ENCODE data around the gene LIN52. TPM values are rescaled to one million over a fixed set of nuclear protein-coding genes. Genes with fewer than 3 reads are reported as not detected.

Gene LIN52
- total and polyA plus RNA-seq, 2 of the 13 experiments (the other 11 are each of a cell fraction or from before 2014, with no cell fraction given): 11.4 to 23.3 TPM

DNA sequence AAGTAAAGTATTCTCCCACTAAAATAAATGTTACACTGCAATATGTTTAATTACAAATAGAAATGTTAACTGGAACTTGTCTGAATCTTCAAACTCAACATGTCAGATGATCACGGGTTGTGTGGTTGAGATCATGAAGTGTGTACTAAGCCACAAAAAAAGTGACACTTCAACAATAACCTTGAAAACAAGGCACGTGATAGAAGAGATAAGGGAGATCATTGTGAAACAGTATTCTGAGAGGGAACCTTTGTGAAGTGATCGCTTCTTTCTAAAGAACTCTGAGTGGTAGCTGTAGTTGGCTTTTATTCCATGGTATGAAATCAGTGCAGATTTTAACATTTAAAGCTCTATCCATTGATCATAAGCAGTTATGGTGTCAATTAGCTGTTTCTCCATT lies 60.0 kb downstream of the LIN52 start (continued):
- TF ChIP-seq, protein P1, sequence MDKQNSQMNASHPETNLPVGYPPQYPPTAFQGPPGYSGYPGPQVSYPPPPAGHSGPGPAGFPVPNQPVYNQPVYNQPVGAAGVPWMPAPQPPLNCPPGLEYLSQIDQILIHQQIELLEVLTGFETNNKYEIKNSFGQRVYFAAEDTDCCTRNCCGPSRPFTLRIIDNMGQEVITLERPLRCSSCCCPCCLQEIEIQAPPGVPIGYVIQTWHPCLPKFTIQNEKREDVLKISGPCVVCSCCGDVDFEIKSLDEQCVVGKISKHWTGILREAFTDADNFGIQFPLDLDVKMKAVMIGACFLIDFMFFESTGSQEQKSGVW (CRISPR knock-in tag; IDR thresholded peaks at IDR 0.05; ENCODE audit: borderline replicate concordance): no peak
- TF ChIP-seq, protein P2, sequence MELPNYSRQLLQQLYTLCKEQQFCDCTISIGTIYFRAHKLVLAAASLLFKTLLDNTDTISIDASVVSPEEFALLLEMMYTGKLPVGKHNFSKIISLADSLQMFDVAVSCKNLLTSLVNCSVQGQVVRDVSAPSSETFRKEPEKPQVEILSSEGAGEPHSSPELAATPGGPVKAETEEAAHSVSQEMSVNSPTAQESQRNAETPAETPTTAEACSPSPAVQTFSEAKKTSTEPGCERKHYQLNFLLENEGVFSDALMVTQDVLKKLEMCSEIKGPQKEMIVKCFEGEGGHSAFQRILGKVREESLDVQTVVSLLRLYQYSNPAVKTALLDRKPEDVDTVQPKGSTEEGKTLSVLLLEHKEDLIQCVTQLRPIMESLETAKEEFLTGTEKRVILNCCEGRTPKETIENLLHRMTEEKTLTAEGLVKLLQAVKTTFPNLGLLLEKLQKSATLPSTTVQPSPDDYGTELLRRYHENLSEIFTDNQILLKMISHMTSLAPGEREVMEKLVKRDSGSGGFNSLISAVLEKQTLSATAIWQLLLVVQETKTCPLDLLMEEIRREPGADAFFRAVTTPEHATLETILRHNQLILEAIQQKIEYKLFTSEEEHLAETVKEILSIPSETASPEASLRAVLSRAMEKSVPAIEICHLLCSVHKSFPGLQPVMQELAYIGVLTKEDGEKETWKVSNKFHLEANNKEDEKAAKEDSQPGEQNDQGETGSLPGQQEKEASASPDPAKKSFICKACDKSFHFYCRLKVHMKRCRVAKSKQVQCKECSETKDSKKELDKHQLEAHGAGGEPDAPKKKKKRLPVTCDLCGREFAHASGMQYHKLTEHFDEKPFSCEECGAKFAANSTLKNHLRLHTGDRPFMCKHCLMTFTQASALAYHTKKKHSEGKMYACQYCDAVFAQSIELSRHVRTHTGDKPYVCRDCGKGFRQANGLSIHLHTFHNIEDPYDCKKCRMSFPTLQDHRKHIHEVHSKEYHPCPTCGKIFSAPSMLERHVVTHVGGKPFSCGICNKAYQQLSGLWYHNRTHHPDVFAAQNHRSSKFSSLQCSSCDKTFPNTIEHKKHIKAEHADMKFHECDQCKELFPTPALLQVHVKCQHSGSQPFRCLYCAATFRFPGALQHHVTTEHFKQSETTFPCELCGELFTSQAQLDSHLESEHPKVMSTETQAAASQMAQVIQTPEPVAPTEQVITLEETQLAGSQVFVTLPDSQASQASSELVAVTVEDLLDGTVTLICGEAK (IDR thresholded peaks at IDR 0.05): no peak
- TF ChIP-seq, protein P2 (CRISPR knock-in tag; IDR thresholded peaks at IDR 0.05): no peak
- TF ChIP-seq SOX13 (IDR thresholded peaks at IDR 0.05): no peak; the same call in 1 of the 2 replicates
- peak in 1 of 2 experiments; percentile 95; a peak in 2 of 4 replicates for TF ChIP-seq SOX13 (CRISPR knock-in tag; conservative IDR thresholded peaks at IDR 0.05 in 1 of 2, IDR thresholded peaks at IDR 0.05 in 1 of 2)
- TF ChIP-seq, protein P3, sequence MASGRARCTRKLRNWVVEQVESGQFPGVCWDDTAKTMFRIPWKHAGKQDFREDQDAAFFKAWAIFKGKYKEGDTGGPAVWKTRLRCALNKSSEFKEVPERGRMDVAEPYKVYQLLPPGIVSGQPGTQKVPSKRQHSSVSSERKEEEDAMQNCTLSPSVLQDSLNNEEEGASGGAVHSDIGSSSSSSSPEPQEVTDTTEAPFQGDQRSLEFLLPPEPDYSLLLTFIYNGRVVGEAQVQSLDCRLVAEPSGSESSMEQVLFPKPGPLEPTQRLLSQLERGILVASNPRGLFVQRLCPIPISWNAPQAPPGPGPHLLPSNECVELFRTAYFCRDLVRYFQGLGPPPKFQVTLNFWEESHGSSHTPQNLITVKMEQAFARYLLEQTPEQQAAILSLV (CRISPR knock-in tag; IDR thresholded peaks at IDR 0.05; ENCODE audit: borderline replicate concordance): no peak
- TF ChIP-seq MIER3 (CRISPR knock-in tag; IDR thresholded peaks at IDR 0.05; ENCODE audit: borderline replicate concordance): no peak
- TF ChIP-seq RARA (CRISPR knock-in tag; IDR thresholded peaks at IDR 0.05): no peak
- TF ChIP-seq MYC (CRISPR knock-in tag; IDR thresholded peaks at IDR 0.05; ENCODE audit: borderline replicate concordance): no peak
- TF ChIP-seq ZNF768 (CRISPR knock-in tag; IDR thresholded peaks at IDR 0.05): no peak
- TF ChIP-seq ZNF747 (CRISPR knock-in tag; IDR thresholded peaks at IDR 0.05; ENCODE audit: borderline replicate concordance): no peak
- no peak for TF ChIP-seq FOXA1 (IDR thresholded peaks at IDR 0.05)
- 0 out of 2 replicates have a peak, but pooled peaks have one; percentile 18 for TF ChIP-seq FOXA1 (CRISPR knock-in tag; IDR thresholded peaks at IDR 0.05)
- no peak for TF ChIP-seq ZNF775 (CRISPR knock-in tag; IDR thresholded peaks at IDR 0.05; ENCODE audit: borderline replicate concordance)
- no peak for TF ChIP-seq MLLT10 (CRISPR knock-in tag; IDR thresholded peaks at IDR 0.05)
- TF ChIP-seq, protein P4, sequence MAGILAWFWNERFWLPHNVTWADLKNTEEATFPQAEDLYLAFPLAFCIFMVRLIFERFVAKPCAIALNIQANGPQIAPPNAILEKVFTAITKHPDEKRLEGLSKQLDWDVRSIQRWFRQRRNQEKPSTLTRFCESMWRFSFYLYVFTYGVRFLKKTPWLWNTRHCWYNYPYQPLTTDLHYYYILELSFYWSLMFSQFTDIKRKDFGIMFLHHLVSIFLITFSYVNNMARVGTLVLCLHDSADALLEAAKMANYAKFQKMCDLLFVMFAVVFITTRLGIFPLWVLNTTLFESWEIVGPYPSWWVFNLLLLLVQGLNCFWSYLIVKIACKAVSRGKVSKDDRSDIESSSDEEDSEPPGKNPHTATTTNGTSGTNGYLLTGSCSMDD (CRISPR knock-in tag; IDR thresholded peaks at IDR 0.05): no peak
- no peak for TF ChIP-seq HES4 (CRISPR knock-in tag; IDR thresholded peaks at IDR 0.05; ENCODE audit: borderline replicate concordance)

Measured in HepG2 (cell line).